SW 1271 (cell line): ENCODE data around the gene SET.

ENCODE experiments used
- DNase-seq, 2 experiments: peaks; one replicate each; lab custom pipeline; 2025; lab: John Stamatoyannopoulos, UW

The SET gene

DNA sequence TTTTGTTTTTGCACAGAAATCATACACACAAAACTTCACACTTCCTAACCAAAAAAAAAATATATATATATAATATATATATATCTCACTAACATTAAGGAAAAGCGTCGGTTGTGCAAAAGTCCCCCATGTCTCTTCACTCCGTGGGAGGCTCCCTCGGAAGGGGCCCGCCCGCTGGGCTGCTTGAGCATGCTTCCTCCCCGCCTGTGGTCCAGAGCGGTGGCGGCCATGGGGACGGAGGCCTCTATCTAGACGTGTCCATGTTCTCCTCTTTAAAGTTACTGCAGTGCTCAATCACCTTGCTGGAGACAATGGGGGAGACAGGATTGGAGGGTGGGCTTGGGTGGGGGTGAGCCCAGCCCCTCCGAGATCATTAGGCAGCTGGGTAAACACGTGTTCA is 42.1 kb downstream of the SET start:
- DNase-seq, result no peak

DNA sequence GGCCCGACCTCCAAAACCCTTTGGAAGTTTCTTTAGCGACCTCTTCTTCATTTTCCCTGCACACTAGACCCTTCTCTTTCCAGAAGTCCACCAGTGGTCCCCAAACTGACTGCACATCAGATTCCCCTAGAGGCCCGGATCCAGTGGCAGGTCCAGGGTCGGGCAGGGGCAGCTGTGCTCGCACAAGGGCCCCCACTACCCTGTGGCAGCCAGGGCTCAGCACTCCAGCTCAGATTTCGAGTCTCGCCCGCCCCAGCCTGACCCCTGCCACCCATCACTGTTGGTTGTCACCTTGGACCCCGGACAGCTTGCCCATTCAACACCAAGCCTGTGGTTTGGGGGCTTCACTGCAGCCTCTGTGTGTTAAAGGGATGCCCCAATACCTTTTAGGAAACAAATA is 42.7 kb downstream of the SET start:
- DNase-seq, result no peak

DNA sequence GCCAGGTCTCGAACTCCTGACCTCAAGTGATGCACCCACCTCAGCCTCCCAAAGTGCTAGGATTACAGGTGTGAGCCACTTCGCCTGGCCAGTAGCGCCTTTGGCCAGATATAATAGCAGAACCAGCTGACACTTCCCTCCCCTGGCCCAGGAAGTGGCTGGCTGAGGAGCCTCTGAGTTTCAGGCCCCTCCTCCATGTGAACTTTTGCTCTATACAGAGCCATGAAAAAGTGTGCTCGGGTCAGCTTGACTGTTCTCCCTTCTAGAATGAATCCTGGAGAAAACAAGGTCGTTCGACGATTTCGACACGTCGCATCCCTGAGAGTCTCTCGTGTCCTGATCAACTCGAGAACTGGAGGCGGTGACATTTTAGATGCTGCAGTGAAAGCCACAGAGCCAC is 43.6 kb downstream of the SET start:
- no peak for DNase-seq

DNA sequence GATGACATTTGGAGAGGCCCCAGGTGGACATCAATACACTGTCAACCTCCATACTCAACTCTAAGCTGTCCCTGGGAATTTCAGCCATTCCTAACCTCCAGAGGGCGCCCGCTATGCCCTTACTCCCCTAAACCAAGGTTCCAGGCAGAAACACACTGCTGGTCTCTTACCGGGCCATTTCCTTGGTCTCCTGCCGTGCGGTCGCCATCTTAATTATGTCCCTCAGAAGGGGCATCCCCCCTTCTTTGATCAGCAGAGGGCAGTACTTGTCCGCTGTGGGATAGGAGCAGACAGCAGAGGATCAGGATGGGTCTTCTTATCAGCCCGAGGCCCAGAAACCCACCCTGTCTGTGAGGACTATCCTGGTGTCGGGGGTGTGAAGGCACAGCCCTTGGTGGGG is 44.2 kb downstream of the SET start:
- DNase-seq, result peak; percentile 59 to 75

DNA sequence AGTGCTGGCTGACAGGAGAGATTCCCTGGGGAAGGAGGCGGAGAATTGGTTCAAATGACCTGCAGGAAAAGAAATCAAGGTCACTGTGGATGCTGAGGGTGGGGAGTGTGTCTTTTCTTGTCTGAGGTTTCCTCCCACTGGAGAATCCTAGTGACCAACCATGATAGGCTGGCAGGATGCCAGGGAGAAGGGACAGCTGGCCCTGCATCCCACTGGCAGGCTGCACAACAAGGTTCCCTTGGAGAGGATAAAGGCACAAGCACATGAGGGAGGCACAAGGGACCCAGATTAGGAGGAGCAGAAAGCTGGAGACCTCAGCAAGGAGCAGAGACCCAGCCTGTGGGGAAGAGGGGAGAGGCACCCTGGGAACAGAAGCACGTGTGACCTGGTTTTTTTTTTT is 46.4 kb downstream of the SET start:
- DNase-seq, result no peak

DNA sequence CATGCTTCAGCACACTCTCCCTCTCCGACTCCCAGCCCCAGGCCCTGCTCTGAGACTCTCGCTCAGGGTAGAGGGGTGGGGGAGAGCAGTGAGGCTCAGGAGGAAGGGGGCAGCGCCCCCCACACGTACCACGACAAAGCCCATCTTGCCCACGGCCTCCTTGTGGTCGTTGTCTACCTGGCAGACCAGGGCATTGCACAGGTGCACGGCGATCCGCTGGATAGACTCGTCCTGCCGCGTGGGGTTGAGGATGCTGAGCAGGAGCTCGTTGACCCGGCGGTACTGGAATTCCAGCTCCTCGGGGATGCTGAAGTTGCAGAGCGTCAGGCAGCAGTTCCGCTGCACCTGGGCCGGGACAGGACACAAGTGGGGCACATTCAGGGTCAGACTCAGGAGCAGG is 53.4 kb downstream of the SET start:
- no peak for DNase-seq

DNA sequence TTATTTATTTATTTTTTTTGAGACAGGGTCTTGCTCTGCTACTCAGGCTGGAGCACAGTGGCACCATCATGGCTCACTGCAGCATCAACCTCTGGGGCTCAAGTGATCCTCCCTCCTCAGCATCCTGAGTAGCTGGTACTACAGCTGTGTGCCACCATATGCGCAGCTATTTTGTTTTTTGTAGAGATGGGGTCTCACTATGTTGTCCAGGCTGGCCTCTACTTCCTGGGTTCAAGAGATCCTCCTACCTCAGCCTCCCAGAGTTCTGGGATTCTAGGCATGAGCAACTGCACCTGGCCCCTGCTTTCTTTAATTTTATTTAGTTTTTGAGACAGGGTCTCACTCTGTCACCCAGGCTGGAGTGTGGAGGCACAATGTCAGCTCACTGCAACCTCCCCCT is 54.4 kb downstream of the SET start:
- no peak for DNase-seq
